ENCODE data around the gene ABCG1. TPM values are rescaled to one million over a fixed set of nuclear protein-coding genes. Genes with fewer than 3 reads are reported as not detected.

Gene ABCG1
- total and polyA plus RNA-seq, 2 experiments from 2014 or later = 8.4 to 10.7 TPM

- no peaks in the 10 kb centered on the region for H3K36me3 ChIP-seq (replicated peaks; ENCODE audit: insufficient read depth, low read depth)
- 91% methylated on average over 4 of the region's 4 CpGs for WGBS (ENCODE audit: low lambda C conversion rate, missing lambda C conversion rate)
- TF ChIP-seq CTCF (IDR thresholded peaks at IDR 0.05; ENCODE audit: poor library complexity) (no peak), EZH2phosphoT487 (IDR thresholded peaks at IDR 0.05; ENCODE audit: low read depth, severe bottlenecking, unreplicated experiment) (no peak)
- H3K27ac ChIP-seq = no peak overlapping the region
- H2AFZ ChIP-seq = no peak overlapping the region
- no peaks in the 10 kb centered on the region for H4K20me1 ChIP-seq (ENCODE audit: insufficient read depth, poor library complexity, severe bottlenecking)
- no peaks in the 10 kb centered on the region for H3K9me3 ChIP-seq (ENCODE audit: low read depth)
- H3K4me1 ChIP-seq (ENCODE audit: insufficient read depth) = no peaks in the 10 kb centered on the region
- H3K79me2 ChIP-seq = no peaks in the 10 kb centered on the region
- no peak overlapping the region for H3K4me2 ChIP-seq
- DNase-seq (ENCODE audit: low spot score) = no peak
- H3K27me3 ChIP-seq = no peaks in the 10 kb centered on the region
- H3K4me3 ChIP-seq = no peak overlapping the region
- H3K9me2 ChIP-seq (replicated peaks; ENCODE audit: insufficient read depth) = no peaks in the 10 kb centered on the region
These were observed 30.3 kb upstream of the ABCG1 start for GRCh38 chr21:42188663-42189062.

DNA sequence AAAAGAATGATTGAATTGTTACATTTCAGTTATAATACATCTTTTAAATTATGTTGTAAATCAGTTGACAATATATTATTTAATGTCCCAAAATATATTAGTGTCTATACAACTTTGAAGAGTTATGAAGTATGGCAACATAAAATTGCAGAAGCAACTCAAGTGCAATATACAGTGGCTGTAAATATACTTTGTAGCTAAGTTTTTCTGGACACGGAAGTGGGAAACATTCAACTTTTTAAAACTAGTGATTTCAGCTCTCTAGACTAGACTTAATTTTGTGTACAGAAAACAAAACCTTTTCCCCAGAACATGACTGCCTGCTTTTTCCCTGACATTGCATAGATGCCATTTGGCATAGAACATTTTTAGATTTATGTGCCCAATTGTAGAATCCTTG lies 29.5 kb upstream of the ABCG1 start:
- no peak overlapping the region for H3K4me2 ChIP-seq
- 97% methylated on average over 1 of the region's 1 CpG for whole genome bisulfite sequencing (ENCODE audit: low lambda C conversion rate, missing lambda C conversion rate)
- no peaks in the 10 kb centered on the region for H3K4me1 ChIP-seq (ENCODE audit: insufficient read depth)
- no peaks in the 10 kb centered on the region for H3K36me3 ChIP-seq (replicated peaks; ENCODE audit: insufficient read depth, low read depth)
- no peak for TF ChIP-seq CTCF (IDR thresholded peaks at IDR 0.05; ENCODE audit: poor library complexity)
- TF ChIP-seq EZH2 (IDR thresholded peaks at IDR 0.05; ENCODE audit: borderline replicate concordance) = no peak
- no peak for TF ChIP-seq EZH2phosphoT487 (IDR thresholded peaks at IDR 0.05; ENCODE audit: low read depth, severe bottlenecking, unreplicated experiment)
- H3K4me3 ChIP-seq = no peak overlapping the region
- no peak overlapping the region for H2AFZ ChIP-seq
- H3K9me2 ChIP-seq (replicated peaks; ENCODE audit: insufficient read depth) = no peaks in the 10 kb centered on the region
- H3K27ac ChIP-seq = no peak overlapping the region
- H3K79me2 ChIP-seq = no peaks in the 10 kb centered on the region
- no peak for DNase-seq (ENCODE audit: low spot score)
- no peaks in the 10 kb centered on the region for H3K9me3 ChIP-seq (ENCODE audit: low read depth)
- no peaks in the 10 kb centered on the region for H4K20me1 ChIP-seq (ENCODE audit: insufficient read depth, poor library complexity, severe bottlenecking)
- no peaks in the 10 kb centered on the region for H3K27me3 ChIP-seq

DNA sequence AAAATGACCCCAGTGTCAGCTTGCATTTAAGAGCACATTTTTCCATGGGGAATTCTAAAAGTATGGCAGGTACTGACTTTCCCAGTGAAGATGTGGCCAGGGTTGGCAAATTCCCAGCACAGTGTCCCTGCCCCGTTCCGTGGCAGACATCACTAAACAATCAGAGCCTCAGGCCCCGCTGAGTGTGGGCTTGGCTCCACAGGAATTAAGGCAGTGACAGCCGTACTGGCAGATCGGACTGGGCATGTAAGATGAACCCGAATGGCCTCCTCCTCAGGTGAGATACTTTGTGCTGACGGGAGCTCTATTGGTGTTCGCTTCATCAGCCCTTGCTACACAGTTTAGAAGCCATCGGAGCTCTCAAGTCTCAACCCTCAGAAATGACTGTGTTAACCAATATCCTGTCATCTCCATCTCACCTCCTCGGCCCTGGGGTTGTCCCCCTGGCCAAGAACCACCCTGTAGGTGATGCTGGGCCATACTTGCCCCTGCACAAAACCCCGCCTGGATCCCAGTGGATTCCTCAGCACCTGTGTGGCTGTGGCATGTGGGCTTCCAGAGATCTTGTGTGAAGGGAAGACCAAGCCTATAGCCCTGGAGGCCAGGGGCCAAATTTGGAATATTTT lies 29.0 kb upstream of the ABCG1 start:
- no peaks in the 10 kb centered on the region for H3K79me2 ChIP-seq
- no peaks in the 10 kb centered on the region for H4K20me1 ChIP-seq (ENCODE audit: insufficient read depth, poor library complexity, severe bottlenecking)
- H3K4me3 ChIP-seq = no peak overlapping the region
- TF ChIP-seq CTCF (IDR thresholded peaks at IDR 0.05; ENCODE audit: poor library complexity) (no peak), EZH2 (IDR thresholded peaks at IDR 0.05; ENCODE audit: borderline replicate concordance) (no peak), EZH2phosphoT487 (IDR thresholded peaks at IDR 0.05; ENCODE audit: low read depth, severe bottlenecking, unreplicated experiment) (no peak)
- no peak overlapping the region for H3K4me2 ChIP-seq
- no peak overlapping the region for H2AFZ ChIP-seq
- no peaks in the 10 kb centered on the region for H3K36me3 ChIP-seq (replicated peaks; ENCODE audit: insufficient read depth, low read depth)
- no peak for DNase-seq (ENCODE audit: low spot score)
- WGBS (ENCODE audit: low lambda C conversion rate, missing lambda C conversion rate) = 92% methylated on average over 11 of the region's 11 CpGs
- no peaks in the 10 kb centered on the region for H3K9me2 ChIP-seq (replicated peaks; ENCODE audit: insufficient read depth)
- H3K27ac ChIP-seq = no peak overlapping the region
- no peaks in the 10 kb centered on the region for H3K4me1 ChIP-seq (ENCODE audit: insufficient read depth)
- no peaks in the 10 kb centered on the region for H3K27me3 ChIP-seq
- no peaks in the 10 kb centered on the region for H3K9me3 ChIP-seq (ENCODE audit: low read depth)

DNA sequence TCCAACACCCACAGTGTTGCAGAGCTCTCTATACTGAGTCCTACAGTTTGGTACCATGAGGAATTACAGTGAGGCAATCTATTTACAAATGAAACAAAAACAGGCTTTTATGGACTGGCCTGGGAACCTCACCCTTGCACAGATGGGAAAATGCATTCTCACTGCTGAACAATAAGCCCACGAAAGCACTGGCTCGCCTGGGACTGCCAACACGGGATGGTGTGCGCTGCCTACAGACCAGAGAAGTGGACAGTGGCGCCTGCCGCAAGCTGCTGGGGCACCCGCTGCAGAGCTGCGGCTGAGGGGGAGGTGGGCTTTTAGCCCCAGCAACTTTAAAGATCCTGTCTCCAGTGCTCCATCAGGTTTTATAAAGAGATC lies 28.5 kb upstream of the ABCG1 start:
- H2AFZ ChIP-seq = no peak overlapping the region
- H3K4me2 ChIP-seq = no peak overlapping the region
- no peaks in the 10 kb centered on the region for H3K27me3 ChIP-seq
- no peaks in the 10 kb centered on the region for H3K9me3 ChIP-seq (ENCODE audit: low read depth)
- no peak for DNase-seq (ENCODE audit: low spot score)
- no peaks in the 10 kb centered on the region for H3K4me1 ChIP-seq (ENCODE audit: insufficient read depth)
- H3K36me3 ChIP-seq (replicated peaks; ENCODE audit: insufficient read depth, low read depth) = no peaks in the 10 kb centered on the region
- no peak for TF ChIP-seq EZH2 (IDR thresholded peaks at IDR 0.05; ENCODE audit: borderline replicate concordance)
- TF ChIP-seq CTCF (IDR thresholded peaks at IDR 0.05; ENCODE audit: poor library complexity) = no peak
- no peak for TF ChIP-seq EZH2phosphoT487 (IDR thresholded peaks at IDR 0.05; ENCODE audit: low read depth, severe bottlenecking, unreplicated experiment)
- no peaks in the 10 kb centered on the region for H3K79me2 ChIP-seq
- H3K9me2 ChIP-seq (replicated peaks; ENCODE audit: insufficient read depth) = no peaks in the 10 kb centered on the region
- WGBS (ENCODE audit: low lambda C conversion rate, missing lambda C conversion rate) = 94% methylated on average over 8 of the region's 8 CpGs
- H4K20me1 ChIP-seq (ENCODE audit: insufficient read depth, poor library complexity, severe bottlenecking) = no peaks in the 10 kb centered on the region
- no peak overlapping the region for H3K4me3 ChIP-seq
- H3K27ac ChIP-seq = no peak overlapping the region
